ENCODE measurements around the gene TBC1D24. TPM values are rescaled to one million over a fixed set of nuclear protein-coding genes. Genes with fewer than 3 reads are reported as not detected.

TBC1D24 gene
- polyA plus RNA-seq, 3 donors = 6.6 to 11.6 (median 7.8) TPM

DNA sequence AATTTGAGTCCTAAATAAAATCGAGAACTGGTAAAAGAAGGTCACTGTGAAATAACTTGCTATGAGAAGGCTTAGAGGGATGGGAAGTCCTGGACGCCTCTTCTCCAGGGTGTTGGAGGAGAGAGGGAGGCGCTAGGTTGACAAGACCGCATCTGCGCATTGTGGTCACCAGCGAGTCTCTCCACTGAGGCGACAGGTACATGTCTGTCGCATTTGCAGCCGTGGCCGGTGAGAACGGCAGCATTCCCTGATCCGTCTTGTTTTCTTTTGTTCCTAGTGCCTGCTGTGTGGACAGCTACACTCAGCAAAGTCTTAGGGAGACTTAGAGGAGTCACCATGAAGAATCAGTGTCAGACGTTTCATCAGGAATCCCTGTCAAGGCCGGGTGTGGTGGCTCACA is 30.8 kb downstream of the TBC1D24 start:
- WGBS, 3 donors = 90 to 94% (median 92%) methylated on average over 14 of the region's 14 CpGs

GRCh38 chr16:2507052-2507659 is 32.2 kb downstream of the TBC1D24 start:
- WGBS, 3 donors = 57 to 81% (median 63%) methylated on average over 14 of the region's 14 CpGs
- peak overlapping the region; percentile 73 for H3K27ac ChIP-seq (ENCODE audit: low read depth, low read length)

More for the DNA sequence above, 30.8 kb downstream of the TBC1D24 start:
- no peak overlapping the region for H3K27ac ChIP-seq (ENCODE audit: low read depth, low read length)

GRCh38 chr16:2507665-2508064 is 32.7 kb downstream of the TBC1D24 start:
- H3K27ac ChIP-seq (ENCODE audit: low read depth, low read length) = no peak overlapping the region
- WGBS, 3 donors = 50 to 97% (median 50%) methylated on average over 11 of the region's 11 CpGs

GRCh38 chr16:2508722-2509400 is 33.9 kb downstream of the TBC1D24 start:
- 89 to 91% (median 91%) methylated on average over 18 of the region's 18 CpGs for WGBS, 3 donors

GRCh38 chr16:2511128-2511800 is 36.3 kb downstream of the TBC1D24 start:
- 52 to 66% (median 56%) methylated on average over 23 to 24 of the region's 24 CpGs for WGBS, 3 donors
- H3K27ac ChIP-seq (ENCODE audit: low read depth, low read length) = no peak overlapping the region

More at GRCh38 chr16:2508722-2509400, 33.9 kb downstream of the TBC1D24 start:
- no peak overlapping the region for H3K27ac ChIP-seq (ENCODE audit: low read depth, low read length)

- H3K27ac ChIP-seq (ENCODE audit: low read depth, low read length) = no peak overlapping the region
These were observed 37.2 kb downstream of the TBC1D24 start for GRCh38 chr16:2511996-2512734.

DNA sequence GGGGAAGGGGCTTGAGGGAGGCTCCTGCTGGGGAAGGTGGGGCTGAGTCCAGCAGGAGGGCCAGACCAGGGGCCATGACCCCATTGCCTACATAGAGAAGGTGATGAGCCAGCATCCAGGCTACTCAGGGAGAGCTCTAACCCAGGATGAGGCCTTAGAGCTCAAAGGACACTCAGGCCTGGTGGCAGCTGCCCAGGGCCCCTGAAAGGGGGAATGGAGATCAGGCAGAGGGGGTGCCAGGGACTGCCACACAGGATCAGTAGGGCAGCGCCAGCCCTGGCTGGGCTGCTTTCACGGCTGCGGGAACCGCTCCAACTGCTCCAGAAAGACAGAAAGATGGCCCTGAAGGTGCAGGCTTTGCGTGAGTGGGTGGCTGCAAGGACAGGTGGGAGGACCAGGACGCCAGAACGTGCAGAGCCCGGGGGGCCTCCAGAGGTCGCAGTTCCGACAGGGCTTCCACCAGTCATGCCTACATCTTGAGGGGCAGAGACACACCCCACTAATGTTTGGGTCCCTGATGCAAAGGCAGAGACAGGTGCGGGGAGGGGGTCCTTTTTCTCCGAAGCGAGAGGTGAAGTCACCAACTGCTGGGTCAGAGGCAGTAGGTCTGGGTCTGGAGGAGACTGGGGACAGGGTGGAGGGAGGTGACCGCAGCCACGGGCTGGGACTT is 37.9 kb downstream of the TBC1D24 start:
- WGBS, 3 donors = 20 to 45% (median 44%) methylated on average over 14 to 15 of the region's 15 CpGs
- no peak overlapping the region for H3K27ac ChIP-seq (ENCODE audit: low read depth, low read length)

More at GRCh38 chr16:2511996-2512734, 37.2 kb downstream of the TBC1D24 start:
- 85 to 93% (median 92%) methylated on average over 17 of the region's 17 CpGs for WGBS, 3 donors

DNA sequence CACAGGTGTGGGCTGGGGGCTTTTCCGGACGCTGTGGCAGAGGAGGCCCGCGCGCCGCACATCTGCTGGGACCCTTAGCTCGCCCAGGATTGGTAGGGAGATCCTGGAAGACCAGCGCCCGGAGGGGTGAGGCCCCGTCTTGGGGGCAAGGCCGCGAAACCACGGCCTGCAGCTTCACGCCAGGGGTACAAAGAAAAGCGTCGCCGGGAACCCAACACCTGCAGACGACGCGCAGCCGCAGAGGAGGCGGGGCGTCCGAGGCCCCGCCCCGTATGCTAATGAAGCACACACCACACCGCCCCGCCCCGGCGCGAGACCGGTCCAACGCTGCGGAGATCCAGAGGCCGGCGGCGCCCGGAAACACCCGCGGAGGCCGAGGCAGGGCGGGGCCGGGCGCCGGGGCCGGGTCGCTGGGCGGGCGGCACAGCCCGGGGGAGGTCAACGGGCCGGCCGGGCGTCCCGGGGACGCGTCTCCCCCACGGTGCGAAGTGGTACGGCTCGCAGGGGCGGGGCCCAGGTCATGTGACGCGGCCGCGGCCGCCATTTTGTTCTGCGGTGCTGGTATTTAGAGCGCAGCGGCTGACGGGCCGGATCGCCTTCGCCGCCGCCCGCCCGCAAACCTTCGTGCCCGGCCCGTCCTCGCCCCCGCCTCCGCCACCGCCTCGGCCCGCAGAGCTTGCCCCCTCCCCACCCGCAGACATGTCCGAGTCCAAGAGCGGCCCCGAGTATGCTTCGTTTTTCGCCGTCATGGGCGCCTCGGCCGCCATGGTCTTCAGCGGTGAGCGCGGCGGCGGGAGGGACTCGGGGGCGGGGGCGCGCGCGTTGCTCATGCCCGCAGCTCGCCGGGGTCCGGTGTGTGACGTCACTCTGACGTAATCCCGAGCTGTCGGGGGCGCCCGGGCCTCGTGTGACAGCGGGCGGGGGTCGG is 38.7 kb downstream of the TBC1D24 start, which contains the start of gene ATP6V0C:
TSS of gene ATP6V0C (plus strand) at position 548 of the 928 bp plus-strand sequence. CDS start at position 700, 152 bp downstream.
- H3K27ac ChIP-seq (ENCODE audit: low read depth, low read length) = peak within 1 kb of the TSS; percentile 98
- 1 to 2% (median 1%) methylated on average over 99 to 122 of the region's 122 CpGs for WGBS, 3 donors

- H3K27ac ChIP-seq (ENCODE audit: low read depth, low read length) = peak overlapping the region; percentile 98
- WGBS, 3 donors = 1% methylated on average over 39 to 63 of the region's 63 CpGs
These were observed 39.6 kb downstream of the TBC1D24 start for GRCh38 chr16:2514333-2515179.

GRCh38 chr16:2515180-2515851 is 40.4 kb downstream of the TBC1D24 start:
- whole genome bisulfite sequencing, 3 donors = 17 to 28% (median 24%) methylated on average over 14 of the region's 14 CpGs
- H3K27ac ChIP-seq (ENCODE audit: low read depth, low read length) = peak overlapping the region; percentile 98

DNA sequence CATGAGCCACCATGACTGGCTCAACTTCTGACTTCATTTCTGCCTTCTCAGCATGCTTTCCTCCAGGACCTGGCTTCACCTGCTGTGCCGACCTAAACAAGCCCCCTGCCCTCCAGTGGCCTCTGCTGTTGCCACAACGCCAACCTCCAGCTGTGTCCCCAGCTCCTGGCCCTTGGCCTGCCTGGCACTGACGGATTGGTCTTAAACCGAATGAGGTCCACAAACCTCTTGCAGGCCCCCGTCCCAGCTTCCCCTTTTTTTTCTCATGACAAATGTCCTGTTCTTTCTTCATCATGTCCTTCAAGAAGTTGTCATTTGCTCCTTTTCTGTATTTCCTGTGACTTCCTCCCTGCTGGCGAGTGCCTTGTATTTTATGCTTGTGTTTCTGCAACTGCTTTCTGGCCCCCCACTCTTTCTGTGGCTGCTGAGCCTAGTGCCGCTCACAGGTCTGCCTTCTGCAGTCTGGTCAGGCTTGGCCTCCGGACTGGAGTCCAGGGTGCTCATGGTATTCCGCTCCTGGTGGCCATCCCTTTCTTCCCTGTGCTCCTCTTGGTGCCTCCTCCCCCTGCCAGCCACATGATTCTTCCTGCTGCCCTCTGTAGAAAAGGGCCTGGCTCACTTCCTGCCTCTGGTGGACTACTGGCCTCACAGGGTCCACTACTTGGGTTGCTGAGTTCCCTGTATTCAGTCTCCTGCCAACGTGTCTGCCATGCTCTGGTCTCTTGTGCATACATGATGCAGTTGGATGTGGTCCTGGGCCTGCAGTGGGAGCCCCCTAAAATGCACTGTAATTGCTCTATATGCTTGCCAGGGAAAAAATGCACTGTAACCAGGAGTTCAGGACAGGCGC is 41.7 kb downstream of the TBC1D24 start:
- 37 to 46% (median 44%) methylated on average over 11 of the region's 11 CpGs for WGBS, 3 donors
- peak overlapping the region; percentile 79 for H3K27ac ChIP-seq (ENCODE audit: low read depth, low read length)

- H3K27ac ChIP-seq (ENCODE audit: low read depth, low read length) = no peak overlapping the region
- WGBS, 3 donors = 60 to 77% (median 73%) methylated on average over 12 of the region's 12 CpGs
These were observed 43.2 kb downstream of the TBC1D24 start for GRCh38 chr16:2517954-2518605.

DNA sequence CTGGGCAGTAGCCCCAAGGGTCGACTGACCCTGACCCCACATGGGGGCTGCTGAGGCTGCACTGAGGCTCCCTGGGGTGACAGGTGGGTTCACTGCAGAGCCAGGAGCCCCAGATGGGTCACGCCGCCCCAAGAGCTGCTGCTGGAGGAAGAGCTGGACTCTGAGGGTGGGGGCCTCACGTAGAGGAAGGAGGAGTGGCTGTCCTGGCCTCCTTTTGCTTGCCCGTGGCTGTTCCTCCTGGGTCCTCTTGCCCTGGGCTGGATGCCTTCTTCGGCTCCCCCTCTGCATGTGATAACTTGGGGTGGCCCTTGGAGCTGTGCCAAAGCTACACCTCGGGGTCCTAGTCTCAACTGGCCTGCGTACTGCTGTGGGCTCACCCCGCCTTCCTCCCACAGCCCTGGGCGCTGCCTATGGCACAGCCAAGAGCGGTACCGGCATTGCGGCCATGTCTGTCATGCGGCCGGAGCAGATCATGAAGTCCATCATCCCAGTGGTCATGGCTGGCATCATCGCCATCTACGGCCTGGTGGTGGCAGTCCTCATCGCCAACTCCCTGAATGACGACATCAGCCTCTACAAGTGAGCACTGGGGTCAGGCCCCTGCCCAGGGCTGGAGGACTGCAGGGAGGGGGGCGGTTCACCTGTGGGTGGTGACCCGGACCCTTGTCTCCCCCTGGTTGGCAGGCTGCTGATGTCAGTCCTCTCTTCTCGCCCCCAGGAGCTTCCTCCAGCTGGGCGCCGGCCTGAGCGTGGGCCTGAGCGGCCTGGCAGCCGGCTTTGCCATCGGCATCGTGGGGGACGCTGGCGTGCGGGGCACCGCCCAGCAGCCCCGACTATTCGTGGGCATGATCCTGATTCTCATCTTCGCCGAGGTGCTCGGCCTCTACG is 44.1 kb downstream of the TBC1D24 start:
- WGBS, 3 donors = 81 to 84% (median 82%) methylated on average over 38 to 39 of the region's 39 CpGs
- H3K27ac ChIP-seq (ENCODE audit: low read depth, low read length) = peak overlapping the region; percentile 21

DNA sequence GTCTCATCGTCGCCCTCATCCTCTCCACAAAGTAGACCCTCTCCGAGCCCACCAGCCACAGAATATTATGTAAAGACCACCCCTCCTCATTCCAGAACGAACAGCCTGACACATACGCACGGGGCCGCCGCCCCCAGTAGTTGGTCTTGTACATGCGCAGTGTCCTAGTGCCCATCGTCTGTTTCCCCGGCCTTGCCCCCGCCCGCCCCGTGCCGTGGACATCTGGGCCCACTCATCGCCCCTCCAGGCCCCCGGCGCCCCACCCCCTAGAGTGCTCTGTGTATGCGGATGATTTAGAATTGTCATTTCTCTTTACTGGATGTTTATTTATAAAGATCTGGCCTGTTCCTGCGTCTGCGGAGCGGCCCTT is 44.8 kb downstream of the TBC1D24 start:
- WGBS, 3 donors = 39 to 55% (median 45%) methylated on average over 22 of the region's 22 CpGs
- peak overlapping the region; percentile 21 for H3K27ac ChIP-seq (ENCODE audit: low read depth, low read length)

All from adipose tissue (tissue), 3 donors.